ENCODE measurements around the gene CARTPT. TPM values are rescaled to one million over a fixed set of nuclear protein-coding genes. Genes with fewer than 3 reads are reported as not detected.

CARTPT gene
- total RNA-seq, 1 experiment from 2014 or later: not detected

GRCh38 chr5:71752441-71753190, 33.5 kb downstream of the CARTPT start:
- intact Hi-C loops (cut with micrococcal nuclease): loop anchor here (10.0 kb wide), 2 partner anchors 138 to 248 kb away; no protein-coding TSS in a partner anchor
- no peaks in the 10 kb centered on the region for H3K79me2 ChIP-seq (ENCODE audit: insufficient read depth, low read length)
- ChIA-PET POLR2A (no interaction called here), RAD21 (ENCODE audit: low non-redundant PET in 1 of 2, low total read pairs in 2 of 2, uncharacterized antibody in 2 of 2, unreplicated experiment in 2 of 2) (no interaction called here), CTCF (no interaction called here)
- DNase-seq (ENCODE audit: low read depth, low spot score): no peak
- H3K9ac ChIP-seq (ENCODE audit: low read length): no peak overlapping the region
- TF ChIP-seq RAD21 (IDR thresholded peaks at IDR 0.05; ENCODE audit: low read depth) (no peak), ZFX (IDR thresholded peaks at IDR 0.05) (no peak), CEBPB (IDR thresholded peaks at IDR 0.05; ENCODE audit: low read depth) (no peak), YY1 (IDR thresholded peaks at IDR 0.05; ENCODE audit: extremely low read depth, insufficient replicate concordance, low read depth, low read length) (no peak), EZH2 (IDR thresholded peaks at IDR 0.05) (no peak), SRF (IDR thresholded peaks at IDR 0.05; ENCODE audit: low read depth) (no peak), SIN3A (IDR thresholded peaks at IDR 0.05; ENCODE audit: low read depth) (no peak), JUND (IDR thresholded peaks at IDR 0.05) (no peak), POLR2A (IDR thresholded peaks at IDR 0.05; ENCODE audit: borderline replicate concordance, extremely low read depth, insufficient read depth, insufficient read length) (no peak)
- TF ChIP-seq, protein P1, sequence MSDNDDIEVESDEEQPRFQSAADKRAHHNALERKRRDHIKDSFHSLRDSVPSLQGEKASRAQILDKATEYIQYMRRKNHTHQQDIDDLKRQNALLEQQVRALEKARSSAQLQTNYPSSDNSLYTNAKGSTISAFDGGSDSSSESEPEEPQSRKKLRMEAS (IDR thresholded peaks at IDR 0.05): no peak
- TF ChIP-seq, protein P2, sequence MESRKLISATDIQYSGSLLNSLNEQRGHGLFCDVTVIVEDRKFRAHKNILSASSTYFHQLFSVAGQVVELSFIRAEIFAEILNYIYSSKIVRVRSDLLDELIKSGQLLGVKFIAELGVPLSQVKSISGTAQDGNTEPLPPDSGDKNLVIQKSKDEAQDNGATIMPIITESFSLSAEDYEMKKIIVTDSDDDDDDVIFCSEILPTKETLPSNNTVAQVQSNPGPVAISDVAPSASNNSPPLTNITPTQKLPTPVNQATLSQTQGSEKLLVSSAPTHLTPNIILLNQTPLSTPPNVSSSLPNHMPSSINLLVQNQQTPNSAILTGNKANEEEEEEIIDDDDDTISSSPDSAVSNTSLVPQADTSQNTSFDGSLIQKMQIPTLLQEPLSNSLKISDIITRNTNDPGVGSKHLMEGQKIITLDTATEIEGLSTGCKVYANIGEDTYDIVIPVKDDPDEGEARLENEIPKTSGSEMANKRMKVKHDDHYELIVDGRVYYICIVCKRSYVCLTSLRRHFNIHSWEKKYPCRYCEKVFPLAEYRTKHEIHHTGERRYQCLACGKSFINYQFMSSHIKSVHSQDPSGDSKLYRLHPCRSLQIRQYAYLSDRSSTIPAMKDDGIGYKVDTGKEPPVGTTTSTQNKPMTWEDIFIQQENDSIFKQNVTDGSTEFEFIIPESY (IDR thresholded peaks at IDR 0.05; ENCODE audit: extremely low read depth, insufficient replicate concordance, low read length): no peak
- BruUV-seq (replicated peaks): no TSS peak
- no peaks in the 10 kb centered on the region for H3K9me2 ChIP-seq (ENCODE audit: insufficient read depth)
- no peaks in the 10 kb centered on the region for H3K27me3 ChIP-seq (ENCODE audit: insufficient read depth, low read length)
- ATAC-seq: no peak
- H3K4me3 ChIP-seq (replicated peaks in 1 of 2; ENCODE audit: low read depth in 1 of 2, low read length in 2 of 2): no peak overlapping the region
- H3K4me1 ChIP-seq (ENCODE audit: control insufficient read depth in 1 of 2, insufficient read depth in 2 of 2, low read length in 2 of 2): peaks cover 0 to 3% of the 10 kb centered on the region in 2 experiments; a peak in 1 of 4 replicates
- no peaks in the 10 kb centered on the region for H3K36me3 ChIP-seq (ENCODE audit: control insufficient read depth in 1 of 2, insufficient read depth in 2 of 2, low read length in 2 of 2)
- H3K4me2 ChIP-seq (ENCODE audit: low read length): no peak overlapping the region
- H3K9me3 ChIP-seq (ENCODE audit: control insufficient read depth in 1 of 2, insufficient read depth in 1 of 2, low read depth in 1 of 2, low read length in 2 of 2): no peaks in the 10 kb centered on the region
- H3K27ac ChIP-seq (ENCODE audit: low read depth, low read length): no peak overlapping the region
- no peaks in the 10 kb centered on the region for H4K20me1 ChIP-seq (ENCODE audit: insufficient read depth)
- no peak overlapping the region for H2AFZ ChIP-seq (ENCODE audit: low read depth, low read length, poor library complexity, severe bottlenecking)

Data from HCT116 (cell line).